Loucy (cell line): Measurements from ENCODE around the gene OR9A2.

Experiments
- H2AFZ ChIP-seq: fragments of 200-600 bp; sonication (generic); 2 replicates; pipeline ENCODE4 v1.6.0; 2016; ENCODE audit warnings: antibody characterized with exemption, mild to moderate bottlenecking, low read length, moderate library complexity
- H3F3A ChIP-seq: fragments of 200-600 bp; 2 replicates; pipeline ENCODE4 v1.6.0; 2016; ENCODE audit warnings: antibody characterized with exemption, low read depth, mild to moderate bottlenecking
- H3K27me3 ChIP-seq: fragments of 200-600 bp; sonication (generic); 2 replicates; pipeline ENCODE4 v1.6.1; 2014; ENCODE audit warnings: low read length, mild to moderate bottlenecking; ENCODE audit not compliant: insufficient read depth, poor library complexity, severe bottlenecking
- H3K36me3 ChIP-seq: fragments of 200-600 bp; sonication (generic); 2 replicates; pipeline ENCODE4 v1.6.1; 2016; ENCODE audit warnings: low read length; ENCODE audit not compliant: insufficient read depth
- H3K4me1 ChIP-seq: fragments of 200-600 bp; sonication (generic); 2 replicates; pipeline ENCODE4 v1.5.1; 2014; ENCODE audit warnings: low read length, mild to moderate bottlenecking; ENCODE audit not compliant: insufficient read depth, poor library complexity, severe bottlenecking
- H3K4me2 ChIP-seq: fragments of 200-600 bp; sonication (generic); 2 replicates; pipeline ENCODE4 v1.6.0; 2014; ENCODE audit warnings: antibody characterized with exemption, low read length, low read depth, mild to moderate bottlenecking; ENCODE audit not compliant: poor library complexity, severe bottlenecking
- H3K4me3 ChIP-seq: fragments of 200-600 bp; sonication (generic); 2 replicates; pipeline ENCODE4 v1.5.1; 2014; ENCODE audit warnings: low read length, mild to moderate bottlenecking, mixed read lengths; ENCODE audit not compliant: poor library complexity, severe bottlenecking
- H3K79me2 ChIP-seq: fragments of 200-600 bp; sonication (generic); 2 replicates; pipeline ENCODE4 v1.6.1; 2014; ENCODE audit warnings: low read length; ENCODE audit not compliant: insufficient read depth
- H3K9ac ChIP-seq: fragments of 200-600 bp; sonication (generic); 2 replicates; pipeline ENCODE4 v1.6.0; 2014; ENCODE audit warnings: mild to moderate bottlenecking, low read depth, low read length, moderate library complexity; ENCODE audit not compliant: poor library complexity, severe bottlenecking
- H3K9me2 ChIP-seq: fragments of 200-600 bp; sonication (generic); replicated peaks from 2 replicates; pipeline ENCODE4 v1.6.1; 2016; ENCODE audit warnings: low read depth, low read length, mixed read lengths
- H3K9me3 ChIP-seq: fragments of 200-600 bp; sonication (generic); 2 replicates; pipeline ENCODE4 v1.6.1; 2014; ENCODE audit warnings: mild to moderate bottlenecking, antibody characterized with exemption, low read length, low read depth; ENCODE audit not compliant: insufficient read depth
- H4K20me1 ChIP-seq: fragments of 200-600 bp; sonication (generic); 2 replicates; pipeline ENCODE4 v1.6.0; 2014; ENCODE audit warnings: antibody characterized with exemption, low read length, mild to moderate bottlenecking; ENCODE audit not compliant: insufficient read depth, poor library complexity, severe bottlenecking
- CTCF ChIP-seq: fragments of 200-600 bp; sonication (generic); conservative IDR thresholded peaks from 2 replicates; pipeline ENCODE4 v1.5.1; 2014; ENCODE audit warnings: mild to moderate bottlenecking, antibody characterized with exemption, low read length
- EZH2phosphoT487 ChIP-seq: fragments of 200-600 bp; IDR thresholded peaks from 2 replicates; pipeline ENCODE4 v1.6.1; 2018; ENCODE audit warnings: antibody characterized with exemption, mild to moderate bottlenecking, moderate library complexity, borderline replicate concordance

The OR9A2 gene

GRCh38 chr7:143069912-143070500 is 43.1 kb upstream of the OR9A2 start:
- H2AFZ ChIP-seq, result no peak overlapping the region
- no peaks in the 10 kb centered on the region for H3F3A ChIP-seq
- no peaks in the 10 kb centered on the region for H3K9me3 ChIP-seq
- H4K20me1 ChIP-seq, result no peaks in the 10 kb centered on the region
- H3K9ac ChIP-seq, result no peak overlapping the region
- no peaks in the 10 kb centered on the region for H3K9me2 ChIP-seq
- no peak overlapping the region for H3K4me2 ChIP-seq
- no peaks in the 10 kb centered on the region for H3K27me3 ChIP-seq
- H3K4me3 ChIP-seq, result no peak overlapping the region
- no peak for TF ChIP-seq EZH2phosphoT487
- TF ChIP-seq CTCF, result no peak
- no peaks in the 10 kb centered on the region for H3K36me3 ChIP-seq
- no peaks in the 10 kb centered on the region for H3K79me2 ChIP-seq
- peaks cover 7% of the 10 kb centered on the region for H3K4me1 ChIP-seq

GRCh38 chr7:143068446-143068845 is 41.5 kb upstream of the OR9A2 start:
- Histone ChIP-seq H3K9ac (no peak overlapping the region), H3K4me3 (no peak overlapping the region), H3F3A (no peaks in the 10 kb centered on the region), H4K20me1 (no peaks in the 10 kb centered on the region), H3K4me2 (no peak overlapping the region), H3K36me3 (no peaks in the 10 kb centered on the region), H3K9me2 (no peaks in the 10 kb centered on the region), H3K9me3 (no peaks in the 10 kb centered on the region), H2AFZ (no peak overlapping the region), H3K27me3 (no peaks in the 10 kb centered on the region), H3K4me1 (peaks cover 7% of the 10 kb centered on the region), H3K79me2 (no peaks in the 10 kb centered on the region)
- TF ChIP-seq EZH2phosphoT487, result no peak

- Histone ChIP-seq H3K27me3 (no peaks in the 10 kb centered on the region), H2AFZ (no peak overlapping the region), H3K79me2 (no peaks in the 10 kb centered on the region), H3K36me3 (no peaks in the 10 kb centered on the region), H4K20me1 (no peaks in the 10 kb centered on the region), H3K4me2 (no peak overlapping the region), H3K9me3 (no peaks in the 10 kb centered on the region), H3K4me3 (no peak overlapping the region), H3K9ac (no peak overlapping the region), H3K9me2 (no peaks in the 10 kb centered on the region), H3F3A (no peaks in the 10 kb centered on the region), H3K4me1 (peaks cover 9% of the 10 kb centered on the region)
- TF ChIP-seq EZH2phosphoT487, result no peak
- TF ChIP-seq CTCF, result no peak
These were observed 36.8 kb upstream of the OR9A2 start for GRCh38 chr7:143063741-143064140.

- H4K20me1 ChIP-seq, result no peaks in the 10 kb centered on the region
- H3K4me2 ChIP-seq, result no peak overlapping the region
- no peak overlapping the region for H3K9ac ChIP-seq
- no peaks in the 10 kb centered on the region for H3F3A ChIP-seq
- no peaks in the 10 kb centered on the region for H3K79me2 ChIP-seq
- H3K9me3 ChIP-seq, result no peaks in the 10 kb centered on the region
- H3K27me3 ChIP-seq, result no peaks in the 10 kb centered on the region
- H2AFZ ChIP-seq, result no peak overlapping the region
- TF ChIP-seq EZH2phosphoT487, result no peak
- no peak for TF ChIP-seq CTCF
- H3K36me3 ChIP-seq, result no peaks in the 10 kb centered on the region
- H3K4me1 ChIP-seq, result no peaks in the 10 kb centered on the region
- no peaks in the 10 kb centered on the region for H3K9me2 ChIP-seq
- H3K4me3 ChIP-seq, result no peak overlapping the region
These were observed 28.8 kb upstream of the OR9A2 start for GRCh38 chr7:143055754-143056153.
